ENCODE data around the gene CDON.

DNA sequence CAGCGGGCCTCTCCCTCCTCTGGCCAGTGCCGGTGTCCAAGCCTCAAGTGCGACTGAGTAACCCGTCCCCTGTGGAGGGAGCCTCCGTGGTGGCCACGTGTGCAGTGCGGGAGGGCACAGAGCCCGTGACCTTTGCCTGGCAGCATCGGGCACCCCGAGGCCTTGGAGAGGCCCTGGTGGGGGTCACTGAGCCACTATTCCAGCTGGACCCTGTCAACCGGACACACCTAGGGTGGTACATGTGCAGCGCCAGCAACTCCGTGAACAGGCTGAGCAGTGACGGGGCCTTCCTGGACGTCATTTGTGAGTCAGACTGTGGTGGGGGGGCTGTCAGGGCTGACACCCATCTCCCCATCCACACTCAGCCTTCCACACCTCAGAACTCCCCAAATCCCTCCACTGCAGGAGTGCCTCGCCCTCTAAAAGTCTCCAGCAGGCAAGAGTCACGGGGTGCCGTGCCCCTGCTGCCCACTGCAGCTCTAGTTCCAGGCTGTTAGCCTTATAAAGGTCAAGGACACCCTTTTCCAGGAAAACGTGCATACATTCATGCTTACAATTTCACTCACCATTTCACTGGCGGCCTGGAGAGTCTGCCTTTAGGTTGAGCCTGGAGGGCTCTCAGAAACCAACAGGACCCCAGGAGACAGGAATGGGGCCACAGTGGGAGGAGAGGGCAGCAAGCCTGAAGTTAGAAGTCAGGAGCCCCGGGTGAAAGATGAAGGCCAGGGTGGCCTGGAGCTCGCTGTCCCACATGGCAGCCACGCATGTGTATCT lies 114.2 kb downstream of the CDON start:
- TF ChIP-seq ARHGAP35 (IDR thresholded peaks at IDR 0.05; ENCODE audit: partially characterized antibody) = no peak
- no peak for TF ChIP-seq NR1H2 (CRISPR knock-in tag; IDR thresholded peaks at IDR 0.05)
- no peak for TF ChIP-seq ZNF699 (CRISPR knock-in tag; IDR thresholded peaks at IDR 0.05; ENCODE audit: insufficient replicate concordance)
- TF ChIP-seq, protein P1, sequence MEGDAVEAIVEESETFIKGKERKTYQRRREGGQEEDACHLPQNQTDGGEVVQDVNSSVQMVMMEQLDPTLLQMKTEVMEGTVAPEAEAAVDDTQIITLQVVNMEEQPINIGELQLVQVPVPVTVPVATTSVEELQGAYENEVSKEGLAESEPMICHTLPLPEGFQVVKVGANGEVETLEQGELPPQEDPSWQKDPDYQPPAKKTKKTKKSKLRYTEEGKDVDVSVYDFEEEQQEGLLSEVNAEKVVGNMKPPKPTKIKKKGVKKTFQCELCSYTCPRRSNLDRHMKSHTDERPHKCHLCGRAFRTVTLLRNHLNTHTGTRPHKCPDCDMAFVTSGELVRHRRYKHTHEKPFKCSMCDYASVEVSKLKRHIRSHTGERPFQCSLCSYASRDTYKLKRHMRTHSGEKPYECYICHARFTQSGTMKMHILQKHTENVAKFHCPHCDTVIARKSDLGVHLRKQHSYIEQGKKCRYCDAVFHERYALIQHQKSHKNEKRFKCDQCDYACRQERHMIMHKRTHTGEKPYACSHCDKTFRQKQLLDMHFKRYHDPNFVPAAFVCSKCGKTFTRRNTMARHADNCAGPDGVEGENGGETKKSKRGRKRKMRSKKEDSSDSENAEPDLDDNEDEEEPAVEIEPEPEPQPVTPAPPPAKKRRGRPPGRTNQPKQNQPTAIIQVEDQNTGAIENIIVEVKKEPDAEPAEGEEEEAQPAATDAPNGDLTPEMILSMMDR (IDR thresholded peaks at IDR 0.05 in 2 of 3, conservative IDR thresholded peaks at IDR 0.05 in 1 of 3; ENCODE audit: insufficient read depth in 2 of 3, low read depth in 1 of 3, low read length in 3 of 3) = no peak
- TF ChIP-seq, protein P2, sequence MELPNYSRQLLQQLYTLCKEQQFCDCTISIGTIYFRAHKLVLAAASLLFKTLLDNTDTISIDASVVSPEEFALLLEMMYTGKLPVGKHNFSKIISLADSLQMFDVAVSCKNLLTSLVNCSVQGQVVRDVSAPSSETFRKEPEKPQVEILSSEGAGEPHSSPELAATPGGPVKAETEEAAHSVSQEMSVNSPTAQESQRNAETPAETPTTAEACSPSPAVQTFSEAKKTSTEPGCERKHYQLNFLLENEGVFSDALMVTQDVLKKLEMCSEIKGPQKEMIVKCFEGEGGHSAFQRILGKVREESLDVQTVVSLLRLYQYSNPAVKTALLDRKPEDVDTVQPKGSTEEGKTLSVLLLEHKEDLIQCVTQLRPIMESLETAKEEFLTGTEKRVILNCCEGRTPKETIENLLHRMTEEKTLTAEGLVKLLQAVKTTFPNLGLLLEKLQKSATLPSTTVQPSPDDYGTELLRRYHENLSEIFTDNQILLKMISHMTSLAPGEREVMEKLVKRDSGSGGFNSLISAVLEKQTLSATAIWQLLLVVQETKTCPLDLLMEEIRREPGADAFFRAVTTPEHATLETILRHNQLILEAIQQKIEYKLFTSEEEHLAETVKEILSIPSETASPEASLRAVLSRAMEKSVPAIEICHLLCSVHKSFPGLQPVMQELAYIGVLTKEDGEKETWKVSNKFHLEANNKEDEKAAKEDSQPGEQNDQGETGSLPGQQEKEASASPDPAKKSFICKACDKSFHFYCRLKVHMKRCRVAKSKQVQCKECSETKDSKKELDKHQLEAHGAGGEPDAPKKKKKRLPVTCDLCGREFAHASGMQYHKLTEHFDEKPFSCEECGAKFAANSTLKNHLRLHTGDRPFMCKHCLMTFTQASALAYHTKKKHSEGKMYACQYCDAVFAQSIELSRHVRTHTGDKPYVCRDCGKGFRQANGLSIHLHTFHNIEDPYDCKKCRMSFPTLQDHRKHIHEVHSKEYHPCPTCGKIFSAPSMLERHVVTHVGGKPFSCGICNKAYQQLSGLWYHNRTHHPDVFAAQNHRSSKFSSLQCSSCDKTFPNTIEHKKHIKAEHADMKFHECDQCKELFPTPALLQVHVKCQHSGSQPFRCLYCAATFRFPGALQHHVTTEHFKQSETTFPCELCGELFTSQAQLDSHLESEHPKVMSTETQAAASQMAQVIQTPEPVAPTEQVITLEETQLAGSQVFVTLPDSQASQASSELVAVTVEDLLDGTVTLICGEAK (IDR thresholded peaks at IDR 0.05) = no peak
- TF ChIP-seq, protein P2 (CRISPR knock-in tag; IDR thresholded peaks at IDR 0.05) = no peak
- TF ChIP-seq POLR2AphosphoS2 (IDR thresholded peaks at IDR 0.05; ENCODE audit: low read length) = no peak
- no peak for TF ChIP-seq MEIS2 (IDR thresholded peaks at IDR 0.05; ENCODE audit: partially characterized antibody)
- TF ChIP-seq POLR2AphosphoS5 (IDR thresholded peaks at IDR 0.05; ENCODE audit: control insufficient read depth, insufficient read depth, low read depth, low read length) = no peak
- TF ChIP-seq TBP (optimal IDR thresholded peaks at IDR 0.05; ENCODE audit: low read depth, low read length) = no peak
- TF ChIP-seq SRF (CRISPR knock-in tag; IDR thresholded peaks at IDR 0.05) = no peak
- TF ChIP-seq SREBF1 (IDR thresholded peaks at IDR 0.05; ENCODE audit: borderline replicate concordance, low read depth, low read length) = no peak
- TF ChIP-seq POLR2A (conservative IDR thresholded peaks at IDR 0.05) = no peak
- TF ChIP-seq MXI1 (IDR thresholded peaks at IDR 0.05; ENCODE audit: low read depth, low read length) = no peak
